Fibroblast of pulmonary artery (primary cell): ENCODE measurements around the gene TRAF6.
"Not testable (repeated sequence)": the region's sequence is repeated elsewhere in the genome, so short reads cannot be mapped to it uniquely, and the experiment has no call there.

ENCODE experiments used
- DNase-seq: peaks from one replicate; pipeline ENCODE4 v3.0.0-alpha.2; 2010; ENCODE audit warnings: low read depth
- H3K4me3 ChIP-seq: replicated peaks from 2 replicates; pipeline ENCODE4 v1.5.1; 2011; ENCODE audit warnings: low read depth, mild to moderate bottlenecking, control low read depth, low read length, moderate library complexity
- TF ChIP-seq, protein P1 (sequence below): IDR thresholded peaks from 2 replicates; pipeline ENCODE4 v1.5.1; 2011; ENCODE audit warnings: mild to moderate bottlenecking, control low read depth, low read length, inconsistent platforms; ENCODE audit errors: missing control alignments

Gene TRAF6

DNA sequence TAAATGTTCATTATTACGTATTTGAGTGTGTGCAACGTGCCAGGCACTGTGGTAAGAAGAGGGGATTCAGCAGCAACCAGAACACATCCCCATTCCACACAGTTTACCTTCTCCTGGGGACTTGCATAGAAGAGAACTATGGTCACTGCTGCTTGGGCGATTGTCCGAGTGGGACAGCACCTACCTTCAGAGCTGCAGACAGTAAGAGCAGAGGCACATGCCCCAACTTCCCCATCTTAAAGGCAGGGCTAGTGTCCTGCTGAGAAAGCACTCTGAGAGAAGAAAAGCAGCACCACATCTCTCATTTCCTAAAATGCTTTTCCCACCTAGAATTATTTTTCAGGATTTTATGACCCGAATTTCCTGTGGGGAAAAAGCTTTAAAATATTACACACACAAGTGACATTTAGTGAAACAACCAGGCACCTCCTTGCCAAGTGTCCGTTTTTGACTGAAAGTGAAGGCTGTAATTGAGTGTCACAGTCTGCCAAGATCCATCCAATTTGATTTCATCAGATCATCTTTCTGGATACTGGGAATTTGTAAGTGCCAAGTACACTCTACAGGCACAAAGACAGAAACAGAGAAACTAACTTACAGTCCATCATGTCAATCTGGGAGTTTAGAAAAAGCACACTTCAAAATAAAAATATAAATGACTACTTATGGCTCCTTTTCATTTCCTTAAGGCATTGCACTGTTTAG is 24.6 kb downstream of the TRAF6 start:
- no peak for DNase-seq
- TF ChIP-seq, protein P1, sequence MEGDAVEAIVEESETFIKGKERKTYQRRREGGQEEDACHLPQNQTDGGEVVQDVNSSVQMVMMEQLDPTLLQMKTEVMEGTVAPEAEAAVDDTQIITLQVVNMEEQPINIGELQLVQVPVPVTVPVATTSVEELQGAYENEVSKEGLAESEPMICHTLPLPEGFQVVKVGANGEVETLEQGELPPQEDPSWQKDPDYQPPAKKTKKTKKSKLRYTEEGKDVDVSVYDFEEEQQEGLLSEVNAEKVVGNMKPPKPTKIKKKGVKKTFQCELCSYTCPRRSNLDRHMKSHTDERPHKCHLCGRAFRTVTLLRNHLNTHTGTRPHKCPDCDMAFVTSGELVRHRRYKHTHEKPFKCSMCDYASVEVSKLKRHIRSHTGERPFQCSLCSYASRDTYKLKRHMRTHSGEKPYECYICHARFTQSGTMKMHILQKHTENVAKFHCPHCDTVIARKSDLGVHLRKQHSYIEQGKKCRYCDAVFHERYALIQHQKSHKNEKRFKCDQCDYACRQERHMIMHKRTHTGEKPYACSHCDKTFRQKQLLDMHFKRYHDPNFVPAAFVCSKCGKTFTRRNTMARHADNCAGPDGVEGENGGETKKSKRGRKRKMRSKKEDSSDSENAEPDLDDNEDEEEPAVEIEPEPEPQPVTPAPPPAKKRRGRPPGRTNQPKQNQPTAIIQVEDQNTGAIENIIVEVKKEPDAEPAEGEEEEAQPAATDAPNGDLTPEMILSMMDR = no peak
- no peak overlapping the region for H3K4me3 ChIP-seq

DNA sequence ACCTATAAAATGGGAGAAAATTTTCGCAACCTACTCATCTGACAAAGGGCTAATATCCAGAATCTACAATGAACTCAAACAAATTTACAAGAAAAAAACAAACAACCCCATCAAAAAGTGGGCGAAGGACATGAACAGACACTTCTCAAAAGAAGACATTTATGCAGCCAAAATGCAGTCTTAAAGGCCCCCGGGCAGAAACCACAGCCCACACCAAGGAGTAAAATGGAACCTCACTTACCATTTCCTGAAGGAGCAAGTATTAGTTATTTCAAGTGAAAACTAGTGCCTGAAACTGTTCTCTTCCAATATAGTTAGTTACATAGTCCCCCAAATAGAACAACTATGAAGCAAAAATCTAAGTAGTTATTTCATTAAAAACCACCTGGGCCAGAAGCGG is 27.0 kb downstream of the TRAF6 start:
- not testable (repeated sequence) for DNase-seq, H3K4me3 ChIP-seq

GRCh38 chr11:36480833-36481232 is 29.2 kb downstream of the TRAF6 start:
- no peak overlapping the region for H3K4me3 ChIP-seq
- DNase-seq = no peak
- TF ChIP-seq, protein P1 = no peak

GRCh38 chr11:36478700-36479329 is 31.3 kb downstream of the TRAF6 start:
- peak; percentile 80 for DNase-seq
- H3K4me3 ChIP-seq = no peak overlapping the region
- TF ChIP-seq, protein P1 = peak; percentile 76

DNA sequence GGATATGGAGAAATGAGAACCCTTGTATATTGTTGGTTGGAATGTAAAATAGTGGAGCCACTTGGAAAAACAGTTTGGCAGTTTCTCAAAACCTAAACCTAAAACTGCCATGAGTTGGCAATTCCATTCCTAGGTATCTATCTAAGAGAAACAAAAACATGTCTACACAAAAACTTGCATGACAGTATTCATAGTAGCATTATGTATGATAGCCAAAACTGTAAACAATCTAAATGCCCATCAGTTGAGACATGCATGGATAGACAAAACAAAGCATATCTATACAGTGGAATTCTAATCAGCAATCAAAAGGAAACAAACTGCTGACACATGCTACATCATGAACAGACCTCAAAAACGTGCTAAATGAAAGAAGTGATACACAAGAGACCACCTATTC is 34.9 kb downstream of the TRAF6 start:
- TF ChIP-seq, protein P1 = no peak
- DNase-seq = peak; percentile 42
- H3K4me3 ChIP-seq = no peak overlapping the region

DNA sequence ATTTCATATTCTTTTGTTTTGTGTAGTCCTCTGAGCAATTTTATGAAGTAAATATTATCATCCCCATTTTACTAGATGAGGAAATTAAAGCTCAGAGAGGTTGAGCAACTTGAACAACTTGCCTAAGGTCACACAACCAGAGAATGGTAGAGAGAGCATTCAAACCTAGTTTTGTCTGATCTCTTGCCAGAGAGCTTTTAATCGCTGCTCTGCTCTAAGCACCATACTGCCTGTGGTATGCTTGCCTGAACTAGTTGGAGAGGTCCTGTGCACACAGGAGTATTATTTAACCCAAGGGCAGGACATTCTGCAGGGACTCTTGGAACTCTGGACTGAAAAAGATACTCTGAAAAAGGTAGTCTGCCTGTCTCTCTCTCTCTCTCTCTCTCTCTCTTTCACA is 38.5 kb downstream of the TRAF6 start:
- TF ChIP-seq, protein P1 = no peak
- DNase-seq = no peak
- H3K4me3 ChIP-seq = no peak overlapping the region

DNA sequence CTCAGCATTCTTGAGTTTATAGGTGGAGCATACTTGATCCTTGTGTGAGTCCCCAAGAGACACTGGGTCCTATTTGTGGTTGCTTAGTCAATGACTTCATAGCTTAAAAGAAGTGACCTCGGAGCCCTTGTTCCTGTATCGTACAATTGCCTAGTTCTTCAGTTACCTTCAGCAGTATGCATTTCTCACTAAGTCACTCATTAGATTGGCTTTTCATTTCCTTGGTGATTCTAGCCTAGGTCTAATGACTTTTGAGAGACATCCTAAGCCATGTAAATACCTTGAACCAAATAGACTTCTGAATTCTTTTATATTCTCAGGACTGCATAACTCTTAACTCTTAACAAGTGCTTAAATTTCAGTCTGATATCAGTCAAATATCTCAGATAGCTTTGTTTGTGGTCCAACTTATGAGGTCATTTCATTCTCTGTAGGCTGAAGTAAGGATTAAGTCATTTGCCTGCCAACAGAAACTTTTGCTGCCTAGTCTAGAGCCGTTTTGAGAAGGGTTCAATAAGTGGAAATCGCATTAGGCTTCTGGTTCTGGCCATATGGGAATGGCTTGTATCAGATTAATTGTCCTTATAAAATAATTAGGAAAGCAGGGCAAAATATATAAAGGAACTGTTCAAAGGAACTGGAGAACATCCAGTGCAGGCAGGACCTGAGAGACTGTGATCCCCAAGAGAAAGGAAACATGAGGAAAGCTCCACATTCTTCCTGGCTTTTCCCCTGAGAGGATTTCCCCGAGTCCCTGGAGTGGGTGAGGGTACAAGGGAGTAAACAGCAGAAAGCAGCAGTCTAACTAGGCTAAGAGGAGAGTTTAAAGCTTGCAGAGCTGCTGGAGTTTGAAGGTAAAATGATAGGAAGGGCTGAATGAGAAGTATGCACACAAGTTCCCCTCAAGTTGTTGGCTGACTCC is 39.9 kb downstream of the TRAF6 start:
- peak; percentile 66 for DNase-seq
- TF ChIP-seq, protein P1 = no peak
- no peak overlapping the region for H3K4me3 ChIP-seq
